Cerebellar nuclear complex (tissue), 1 donor: ENCODE results near the gene FAM185A.
"Not testable (repeated sequence)": the region's sequence is repeated elsewhere in the genome, so short reads cannot be mapped to it uniquely, and the experiment has no call there.

Experiments
- DNase-seq, 2 experiments: peaks; one replicate each; lab custom pipeline; 2025; lab: John Stamatoyannopoulos, UW

FAM185A gene

GRCh38 chr7:102748605-102749444 is at the start of gene FAM185A:
FAM185A (plus strand) TSS chr7:102748999; CDS start chr7:102749208, 209 bp downstream.
- peak; percentile 99 to 100 for DNase-seq

GRCh38 chr7:102713011-102713690 is 35.6 kb upstream of the FAM185A start:
- not testable (repeated sequence) for DNase-seq

GRCh38 chr7:102713691-102714080 is 35.1 kb upstream of the FAM185A start:
- not testable (repeated sequence) for DNase-seq

GRCh38 chr7:102714774-102715522 is 33.9 kb upstream of the FAM185A start:
- DNase-seq = not testable (repeated sequence)

GRCh38 chr7:102715718-102716117 is 33.1 kb upstream of the FAM185A start:
- not testable (repeated sequence) for DNase-seq

GRCh38 chr7:102718491-102718890 is 30.3 kb upstream of the FAM185A start:
- DNase-seq = not testable (repeated sequence)

GRCh38 chr7:102726170-102726569 is 22.6 kb upstream of the FAM185A start:
- not testable (repeated sequence) for DNase-seq

- DNase-seq = not testable (repeated sequence)
Measured at GRCh38 chr7:102729670-102730069, 19.1 kb upstream of the FAM185A start.

- not testable (repeated sequence) for DNase-seq
Measured at GRCh38 chr7:102730431-102730830, 18.4 kb upstream of the FAM185A start.

- DNase-seq = not testable (repeated sequence)
Measured at GRCh38 chr7:102742002-102742771, 6.6 kb upstream of the FAM185A start.

GRCh38 chr7:102743861-102744260 is 4.9 kb upstream of the FAM185A start:
- DNase-seq = not testable (repeated sequence)

- DNase-seq = not testable (repeated sequence)
Measured at GRCh38 chr7:102745494-102746288, 3.1 kb upstream of the FAM185A start.

GRCh38 chr7:102749445-102749786 is 617 bp downstream of the FAM185A start:
- not testable (repeated sequence) for DNase-seq

GRCh38 chr7:102758227-102758626 is 9.4 kb downstream of the FAM185A start:
- DNase-seq = not testable (repeated sequence)

GRCh38 chr7:102759934-102760333 is 11.1 kb downstream of the FAM185A start:
- DNase-seq = not testable (repeated sequence)

GRCh38 chr7:102761234-102761633 is 12.4 kb downstream of the FAM185A start:
- DNase-seq = not testable (repeated sequence)

GRCh38 chr7:102763295-102763905 is 14.6 kb downstream of the FAM185A start:
- DNase-seq = not testable (repeated sequence)

GRCh38 chr7:102769657-102770192 is 20.9 kb downstream of the FAM185A start:
- not testable (repeated sequence) for DNase-seq

GRCh38 chr7:102770467-102770866 is 21.7 kb downstream of the FAM185A start:
- DNase-seq = not testable (repeated sequence)

GRCh38 chr7:102776217-102776616 is 27.4 kb downstream of the FAM185A start:
- not testable (repeated sequence) for DNase-seq
